IMR-90 (cell line): ENCODE measurements around the gene ZFR2.
"Not testable (repeated sequence)": the region's sequence is repeated elsewhere in the genome, so short reads cannot be mapped to it uniquely, and the experiment has no call there.

Experiments
- BHLHE40 ChIP-seq: fragments of 150-350 bp; IDR thresholded peaks from 2 replicates; pipeline ENCODE4 v1.6.1; 2016; ENCODE audit warnings: mild to moderate bottlenecking, low read depth, low read length
- CTCF ChIP-seq: conservative IDR thresholded peaks from 2 replicates; pipeline ENCODE4 v1.5.1; 2012; ENCODE audit warnings: mild to moderate bottlenecking, low read depth, low read length, improper control_type of control experiment
- MAFK ChIP-seq: IDR thresholded peaks from 2 replicates; pipeline ENCODE4 v1.6.1; 2012; ENCODE audit warnings: low read depth, low read length, improper control_type of control experiment
- MAZ ChIP-seq: IDR thresholded peaks from 2 replicates; pipeline ENCODE4 v1.6.1; 2012; ENCODE audit warnings: low read depth, mild to moderate bottlenecking, low read length, improper control_type of control experiment, moderate library complexity, borderline replicate concordance
- MXI1 ChIP-seq: IDR thresholded peaks from 2 replicates; pipeline ENCODE4 v1.6.1; 2012; ENCODE audit warnings: low read depth, mild to moderate bottlenecking, low read length, moderate library complexity, borderline replicate concordance
- POLR2A ChIP-seq: IDR thresholded peaks from 2 replicates; pipeline ENCODE4 v1.6.1; 2012; ENCODE audit warnings: mild to moderate bottlenecking, low read depth, low read length
- RAD21 ChIP-seq: IDR thresholded peaks from 2 replicates; pipeline ENCODE4 v1.6.1; 2012; ENCODE audit warnings: low read length, improper control_type of control experiment
- RCOR1 ChIP-seq: IDR thresholded peaks from 2 replicates; pipeline ENCODE4 v1.6.1; 2012; ENCODE audit warnings: mild to moderate bottlenecking, low read length, improper control_type of control experiment; ENCODE audit not compliant: insufficient replicate concordance
- SMC3 ChIP-seq: fragments of 150-350 bp; IDR thresholded peaks from 2 replicates; pipeline ENCODE4 v1.6.1; 2016; ENCODE audit warnings: low read depth, mild to moderate bottlenecking, antibody characterized with exemption, low read length, moderate library complexity
- USF2 ChIP-seq: fragments of 150-350 bp; IDR thresholded peaks from 2 replicates; pipeline ENCODE4 v1.6.1; 2017; ENCODE audit warnings: mild to moderate bottlenecking, antibody characterized with exemption, low read length, low read depth

- TF ChIP-seq CTCF, USF2, SMC3, MAZ, MXI1, MAFK, RAD21, BHLHE40, POLR2A, RCOR1: not testable (repeated sequence)
Measured at GRCh38 chr19:3874695-3875094, 5.9 kb upstream of the ZFR2 start.
